Colonic mucosa (tissue), 4 donors: ENCODE results near the gene GPHN. TPM values are rescaled to one million over a fixed set of nuclear protein-coding genes. Genes with fewer than 3 reads are reported as not detected.

Source experiments
- DNase-seq: peaks from one replicate; pipeline ENCODE4 v3.0.0-alpha.2; 2020
- H3K27ac ChIP-seq: fragments of 200-600 bp; one replicate; pipeline ENCODE4 v1.8.0; 2021
- H3K27me3 ChIP-seq: fragments of 200-600 bp; one replicate; pipeline ENCODE4 v1.8.0; 2021
- H3K36me3 ChIP-seq: fragments of 200-600 bp; one replicate; pipeline ENCODE4 v1.8.0; 2021
- H3K4me1 ChIP-seq: fragments of 200-600 bp; one replicate; pipeline ENCODE4 v1.8.0; 2021; ENCODE audit warnings: mild to moderate bottlenecking
- H3K4me3 ChIP-seq: fragments of 200-600 bp; one replicate; pipeline ENCODE4 v1.8.0; 2021
- H3K9ac ChIP-seq, 2 donors: one replicate each; pipeline ENCODE4 v1.7.0; 2013; ENCODE audit warnings: control low read depth in 2 of 2, low read depth in 2 of 2, low read length in 2 of 2
- H3K9me3 ChIP-seq: fragments of 200-600 bp; one replicate; pipeline ENCODE4 v1.8.0; 2021
- CTCF ChIP-seq: fragments of 200-600 bp; IDR thresholded peaks from one replicate; pipeline ENCODE4 v1.8.0; 2022; ENCODE audit warnings: antibody characterized with exemption, mild to moderate bottlenecking
- intact Hi-C: fragments of 100-400 bp; cut with DNase I; formaldehyde crosslinking; loops from one replicate; pipeline ENCODE4 v1.14.1; 2022
- total RNA-seq, 2 donors: library from RNA; stranded (reverse); fragmentation: NEBNext Ultra II Directional in 1 of 2; extraction: Animal tissue kit (Norgen Biotek cat#: 25700) in 1 of 2; gene quantifications; one replicate each; pipeline ENCODE4 v1.2.1, GENCODE V29; 2021
- donor health status: healthy.
- donor health status: DM: no; HTN: no; CAD: no.
- donor health status: DM: no; HTN: no; CAD: no.

GPHN gene
- total RNA-seq, 2 donors from 2014 or later, result 32.0 to 45.2 TPM

GRCh38 chr14:67140556-67140955, 632.6 kb downstream of the GPHN start:
- intact Hi-C loops, result no loop called here
- no peak for DNase-seq
- no peak overlapping the region for H3K27ac ChIP-seq
- H3K4me3 ChIP-seq, result no peak overlapping the region
- TF ChIP-seq CTCF, result no peak
- no peaks in the 10 kb centered on the region for H3K27me3 ChIP-seq
- no peaks in the 10 kb centered on the region for H3K9me3 ChIP-seq
- H3K9ac ChIP-seq, result no peak overlapping the region
- H3K4me1 ChIP-seq, result no peaks in the 10 kb centered on the region
- H3K36me3 ChIP-seq, result no peaks in the 10 kb centered on the region

- Histone ChIP-seq H3K9ac (no peak overlapping the region), H3K27me3 (no peaks in the 10 kb centered on the region), H3K27ac (no peak overlapping the region), H3K9me3 (no peaks in the 10 kb centered on the region), H3K36me3 (no peaks in the 10 kb centered on the region), H3K4me1 (no peaks in the 10 kb centered on the region), H3K4me3 (no peak overlapping the region)
- intact Hi-C loops, result no loop called here
- no peak for DNase-seq
- no peak for TF ChIP-seq CTCF
Observed at GRCh38 chr14:67141146-67141900, 633.4 kb downstream of the GPHN start.

- intact Hi-C loops, result no loop called here
- H3K27me3 ChIP-seq, result no peaks in the 10 kb centered on the region
- DNase-seq, result no peak
- no peaks in the 10 kb centered on the region for H3K4me1 ChIP-seq
- TF ChIP-seq CTCF, result no peak
- H3K9me3 ChIP-seq, result no peaks in the 10 kb centered on the region
- H3K9ac ChIP-seq, result no peak overlapping the region
- no peak overlapping the region for H3K4me3 ChIP-seq
- no peaks in the 10 kb centered on the region for H3K36me3 ChIP-seq
- no peak overlapping the region for H3K27ac ChIP-seq
Observed at GRCh38 chr14:67151082-67151666, 643.2 kb downstream of the GPHN start.

DNA sequence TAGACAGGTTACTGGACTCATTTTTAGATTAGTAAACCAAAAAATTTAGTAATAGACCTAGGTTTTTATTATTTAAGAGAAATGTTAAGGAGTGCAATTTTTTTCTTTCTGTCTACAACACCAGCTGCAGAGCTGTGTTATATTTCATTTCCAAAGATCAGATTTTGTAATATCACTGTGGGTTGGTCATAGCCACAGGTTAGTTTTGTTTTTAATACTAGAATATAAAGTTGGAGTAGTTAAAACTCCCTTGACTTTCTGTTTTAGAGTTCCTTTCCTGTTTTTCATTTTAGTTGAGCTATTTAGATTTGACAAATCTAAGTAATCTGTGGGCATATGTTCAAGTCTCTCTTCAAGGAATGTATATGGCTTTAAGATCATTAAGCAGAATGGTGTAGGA, 650.6 kb downstream of the GPHN start:
- Histone ChIP-seq H3K4me1 (no peaks in the 10 kb centered on the region), H3K9ac (no peak overlapping the region), H3K27me3 (no peaks in the 10 kb centered on the region), H3K9me3 (no peaks in the 10 kb centered on the region), H3K27ac (no peak overlapping the region), H3K36me3 (no peaks in the 10 kb centered on the region), H3K4me3 (no peak overlapping the region)
- TF ChIP-seq CTCF, result no peak
- no peak for DNase-seq
- intact Hi-C loops, result no loop called here

- no peaks in the 10 kb centered on the region for H3K36me3 ChIP-seq
- intact Hi-C loops, result no loop called here
- no peak overlapping the region for H3K4me3 ChIP-seq
- no peak overlapping the region for H3K27ac ChIP-seq
- no peaks in the 10 kb centered on the region for H3K9me3 ChIP-seq
- H3K4me1 ChIP-seq, result no peaks in the 10 kb centered on the region
- no peak for DNase-seq
- no peak overlapping the region for H3K9ac ChIP-seq
- no peak for TF ChIP-seq CTCF
- no peaks in the 10 kb centered on the region for H3K27me3 ChIP-seq
Observed at GRCh38 chr14:67162385-67162784, 654.4 kb downstream of the GPHN start.
